Mammary epithelial cell (primary cell): ENCODE results near the gene ARSJ.

Experiments used
- EZH2 ChIP-seq: IDR thresholded peaks from 2 replicates; pipeline ENCODE4 v1.6.1; 2012; ENCODE audit warnings: low read length, inconsistent platforms, borderline replicate concordance
- TF ChIP-seq, protein P1 (sequence below), 2 donors: IDR thresholded peaks in 1 of 2; conservative IDR thresholded peaks in 1 of 2; 2 replicates each; pipeline ENCODE4 v1.5.1; 2011 to 2012; ENCODE audit warnings: inconsistent platforms in 2 of 2, low read length in 2 of 2, mild to moderate bottlenecking in 2 of 2, control low read depth in 1 of 2, low read depth in 1 of 2; ENCODE audit not compliant: insufficient read depth in 1 of 2; ENCODE audit errors: extremely low read depth in 1 of 2

DNA sequence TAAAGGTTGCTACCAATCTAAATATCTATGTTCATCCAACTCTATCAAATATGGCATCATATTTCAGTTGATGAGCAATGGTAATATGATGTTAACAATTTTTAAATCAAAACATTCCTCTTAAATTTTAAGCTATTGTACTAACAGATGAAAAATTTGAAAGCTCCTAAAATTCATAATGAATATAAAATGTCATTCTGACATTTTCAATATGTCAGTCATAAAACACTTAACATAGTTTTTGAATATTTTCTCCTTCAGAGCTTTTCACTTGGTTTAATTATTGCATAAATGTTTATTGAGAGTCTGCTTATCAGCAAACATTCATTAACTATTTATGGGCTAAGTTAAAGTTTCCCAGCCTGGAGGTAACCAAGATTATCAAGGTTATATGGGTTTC lies 11.8 kb downstream of the ARSJ start:
- TF ChIP-seq, protein P1, sequence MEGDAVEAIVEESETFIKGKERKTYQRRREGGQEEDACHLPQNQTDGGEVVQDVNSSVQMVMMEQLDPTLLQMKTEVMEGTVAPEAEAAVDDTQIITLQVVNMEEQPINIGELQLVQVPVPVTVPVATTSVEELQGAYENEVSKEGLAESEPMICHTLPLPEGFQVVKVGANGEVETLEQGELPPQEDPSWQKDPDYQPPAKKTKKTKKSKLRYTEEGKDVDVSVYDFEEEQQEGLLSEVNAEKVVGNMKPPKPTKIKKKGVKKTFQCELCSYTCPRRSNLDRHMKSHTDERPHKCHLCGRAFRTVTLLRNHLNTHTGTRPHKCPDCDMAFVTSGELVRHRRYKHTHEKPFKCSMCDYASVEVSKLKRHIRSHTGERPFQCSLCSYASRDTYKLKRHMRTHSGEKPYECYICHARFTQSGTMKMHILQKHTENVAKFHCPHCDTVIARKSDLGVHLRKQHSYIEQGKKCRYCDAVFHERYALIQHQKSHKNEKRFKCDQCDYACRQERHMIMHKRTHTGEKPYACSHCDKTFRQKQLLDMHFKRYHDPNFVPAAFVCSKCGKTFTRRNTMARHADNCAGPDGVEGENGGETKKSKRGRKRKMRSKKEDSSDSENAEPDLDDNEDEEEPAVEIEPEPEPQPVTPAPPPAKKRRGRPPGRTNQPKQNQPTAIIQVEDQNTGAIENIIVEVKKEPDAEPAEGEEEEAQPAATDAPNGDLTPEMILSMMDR (conservative IDR thresholded peaks at IDR 0.05 in 1 of 2, IDR thresholded peaks at IDR 0.05 in 1 of 2; ENCODE audit: extremely low read depth in 1 of 2, insufficient read depth in 1 of 2, low read depth in 1 of 2, low read length in 2 of 2) = no peak
- TF ChIP-seq EZH2 = no peak
